MCF 10A (cell line): ENCODE data around the gene DEFB126. TPM values are rescaled to one million over a fixed set of nuclear protein-coding genes. Genes with fewer than 3 reads are reported as not detected.
"Not testable (repeated sequence)": the region's sequence is repeated elsewhere in the genome, so short reads cannot be mapped to it uniquely, and the experiment has no call there.

Experiments
- Bru-seq: library from RNA; stranded (reverse); fragments of 400-500 nt; gene quantifications from one replicate; lab custom pipeline; 2021; lab: Mats Ljungman, UMichigan
- BruChase-seq, 2 experiments: library from RNA; stranded (reverse); fragments of 400-500 nt; gene quantifications; one replicate each; lab custom pipeline; 2021; lab: Mats Ljungman, UMichigan
- BruUV-seq: library from RNA; stranded (reverse); fragments of 400-500 nt; replicated peaks from 2 replicates; lab custom pipeline; 2021; lab: Mats Ljungman, UMichigan
- CTCF ChIA-PET: fragments of 300-600 bp; sonication (Branson Sonifier 250); formaldehyde crosslinking; extraction: SDS; loops from one replicate; lab custom pipeline; 2021; ENCODE audit warnings: antibody characterized with exemption, inconsistent platforms; lab: Yijun Ruan, JAX
- POLR2A ChIA-PET: fragments of 300-600, 350-650 bp; sonication (Branson Sonifier 250); formaldehyde crosslinking; extraction: SDS; loops from one replicate; lab custom pipeline; 2020; ENCODE audit warnings: antibody characterized with exemption, inconsistent platforms; lab: Yijun Ruan, JAX
- DNase-seq: peaks from one replicate; pipeline ENCODE4 v3.0.0-alpha.2; 2018; ENCODE audit not compliant: unreplicated experiment
- H3K27ac Mint-ChIP-seq: one replicate; pipeline ENCODE4 v1.8.0; 2022; ENCODE audit warnings: mild to moderate bottlenecking, low read depth, mixed read lengths; ENCODE audit not compliant: unreplicated experiment
- H3K27me3 Mint-ChIP-seq: one replicate; pipeline ENCODE4 v1.8.0; 2022; ENCODE audit warnings: mixed read lengths; ENCODE audit not compliant: insufficient read depth, unreplicated experiment
- H3K36me3 Mint-ChIP-seq: one replicate; pipeline ENCODE4 v1.8.0; 2022; ENCODE audit warnings: mild to moderate bottlenecking, moderate library complexity, mixed read lengths; ENCODE audit not compliant: insufficient read depth, unreplicated experiment
- H3K4me1 Mint-ChIP-seq: one replicate; pipeline ENCODE4 v1.8.0; 2022; ENCODE audit warnings: mixed read lengths; ENCODE audit not compliant: insufficient read depth, unreplicated experiment
- H3K4me3 Mint-ChIP-seq: one replicate; pipeline ENCODE4 v1.8.0; 2022; ENCODE audit warnings: mild to moderate bottlenecking, moderate library complexity, mixed read lengths; ENCODE audit not compliant: unreplicated experiment
- H3K9me3 Mint-ChIP-seq: one replicate; pipeline ENCODE4 v1.8.0; 2022; ENCODE audit warnings: mixed read lengths; ENCODE audit not compliant: unreplicated experiment
- intact Hi-C: fragments of 100-400 bp; cut with micrococcal nuclease; formaldehyde crosslinking; loops from 2 replicates; pipeline ENCODE4 v1.14.1; 2022
- long read RNA-seq: library from polyadenylated mRNA; stranded (forward); transcript quantifications from one replicate; pipeline ENCODE4 v2.0.0, GENCODE V29; 2022
- total RNA-seq: library from RNA; stranded (reverse); gene quantifications from 2 replicates; pipeline ENCODE4 v1.2.3, GENCODE V29; 2022
- TF ChIP-seq, protein P1 (sequence below): fragments of 200-600 bp; IDR thresholded peaks from one replicate; pipeline ENCODE4 v1.8.0; 2022; ENCODE audit warnings: antibody characterized with exemption, mild to moderate bottlenecking; ENCODE audit not compliant: unreplicated experiment

DEFB126 gene, protein sequence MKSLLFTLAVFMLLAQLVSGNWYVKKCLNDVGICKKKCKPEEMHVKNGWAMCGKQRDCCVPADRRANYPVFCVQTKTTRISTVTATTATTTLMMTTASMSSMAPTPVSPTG
- not detected in 2 replicates for total RNA-seq
- Bru-seq, nascent RNA: percentile 14 among the genes with signal in this experiment
- percentile 23 among the genes with signal in this experiment for BruChase-seq, experiment 1, labeled RNA remaining after a 6-hour chase
- BruChase-seq, experiment 2, labeled RNA remaining after a 2-hour chase: percentile 14 among the genes with signal in this experiment
- long read RNA-seq: 0 reads

DNA sequence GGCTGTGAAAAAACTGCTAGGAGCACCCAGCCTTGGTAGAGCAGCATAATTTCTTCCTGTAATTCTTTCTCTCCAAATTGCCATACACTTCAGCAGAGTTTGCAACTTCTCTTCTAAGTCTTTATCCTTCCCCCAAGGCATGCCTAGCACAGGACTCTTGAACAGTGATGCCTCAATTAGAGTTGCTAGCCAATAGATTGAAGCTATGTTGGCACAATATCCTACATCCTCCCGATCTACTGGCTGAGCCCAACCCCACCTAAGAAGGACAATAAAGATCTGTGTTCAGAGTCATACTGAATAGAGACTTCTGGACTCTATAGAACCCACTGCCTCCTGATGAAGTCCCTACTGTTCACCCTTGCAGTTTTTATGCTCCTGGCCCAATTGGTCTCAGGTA lies at the start of gene DEFB126:
Gene DEFB126, plus strand, starts transcription at position 301 of the 400 bp plus-strand sequence. Its CDS starts 39 bp downstream, at position 340.
- no peak within 1 kb of the TSS for H3K4me3 Mint-ChIP-seq
- H3K27me3 Mint-ChIP-seq: peaks cover 84% of the 10 kb centered on the region
- intact Hi-C loops: no loop called here
- no TSS peak for BruUV-seq
- TF ChIP-seq, protein P1, sequence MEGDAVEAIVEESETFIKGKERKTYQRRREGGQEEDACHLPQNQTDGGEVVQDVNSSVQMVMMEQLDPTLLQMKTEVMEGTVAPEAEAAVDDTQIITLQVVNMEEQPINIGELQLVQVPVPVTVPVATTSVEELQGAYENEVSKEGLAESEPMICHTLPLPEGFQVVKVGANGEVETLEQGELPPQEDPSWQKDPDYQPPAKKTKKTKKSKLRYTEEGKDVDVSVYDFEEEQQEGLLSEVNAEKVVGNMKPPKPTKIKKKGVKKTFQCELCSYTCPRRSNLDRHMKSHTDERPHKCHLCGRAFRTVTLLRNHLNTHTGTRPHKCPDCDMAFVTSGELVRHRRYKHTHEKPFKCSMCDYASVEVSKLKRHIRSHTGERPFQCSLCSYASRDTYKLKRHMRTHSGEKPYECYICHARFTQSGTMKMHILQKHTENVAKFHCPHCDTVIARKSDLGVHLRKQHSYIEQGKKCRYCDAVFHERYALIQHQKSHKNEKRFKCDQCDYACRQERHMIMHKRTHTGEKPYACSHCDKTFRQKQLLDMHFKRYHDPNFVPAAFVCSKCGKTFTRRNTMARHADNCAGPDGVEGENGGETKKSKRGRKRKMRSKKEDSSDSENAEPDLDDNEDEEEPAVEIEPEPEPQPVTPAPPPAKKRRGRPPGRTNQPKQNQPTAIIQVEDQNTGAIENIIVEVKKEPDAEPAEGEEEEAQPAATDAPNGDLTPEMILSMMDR: no peak
- ChIA-PET POLR2A (no interaction called here), CTCF (no interaction called here)
- H3K36me3 Mint-ChIP-seq: no peaks in the 10 kb centered on the region
- no peak for DNase-seq
- no peaks in the 10 kb centered on the region for H3K4me1 Mint-ChIP-seq
- no peak within 1 kb of the TSS for H3K27ac Mint-ChIP-seq
- no peaks in the 10 kb centered on the region for H3K9me3 Mint-ChIP-seq

DNA sequence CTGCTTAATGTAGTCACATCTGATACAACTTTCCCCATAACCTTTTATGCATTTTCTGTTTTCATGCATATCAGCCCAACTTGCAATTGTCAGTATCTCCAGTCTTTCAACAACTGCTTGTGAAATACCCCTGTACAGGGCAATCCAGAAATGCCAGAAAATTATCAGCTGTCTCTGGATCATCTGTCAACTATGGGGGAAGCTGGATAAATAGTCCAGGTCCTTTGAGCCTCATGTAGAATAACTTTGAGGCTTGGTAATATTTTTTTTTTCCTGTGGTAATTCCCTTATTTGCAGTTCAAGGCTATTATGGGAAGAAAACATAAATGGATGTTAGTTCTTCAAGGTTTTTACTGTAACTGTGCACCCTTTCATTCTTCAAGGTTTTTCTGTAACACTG lies 48.7 kb upstream of the DEFB126 start:
- ChIA-PET CTCF (no interaction called here), POLR2A (no interaction called here)
- no peak for DNase-seq
- H3K4me3 Mint-ChIP-seq: no peak overlapping the region
- intact Hi-C loops: no loop called here
- H3K9me3 Mint-ChIP-seq: peaks cover 15% of the 10 kb centered on the region
- TF ChIP-seq, protein P1: no peak
- no TSS peak for BruUV-seq
- peaks cover 12% of the 10 kb centered on the region for H3K4me1 Mint-ChIP-seq
- peaks cover 6% of the 10 kb centered on the region for H3K36me3 Mint-ChIP-seq
- no peak overlapping the region for H3K27ac Mint-ChIP-seq
- peaks cover 48% of the 10 kb centered on the region for H3K27me3 Mint-ChIP-seq

DNA sequence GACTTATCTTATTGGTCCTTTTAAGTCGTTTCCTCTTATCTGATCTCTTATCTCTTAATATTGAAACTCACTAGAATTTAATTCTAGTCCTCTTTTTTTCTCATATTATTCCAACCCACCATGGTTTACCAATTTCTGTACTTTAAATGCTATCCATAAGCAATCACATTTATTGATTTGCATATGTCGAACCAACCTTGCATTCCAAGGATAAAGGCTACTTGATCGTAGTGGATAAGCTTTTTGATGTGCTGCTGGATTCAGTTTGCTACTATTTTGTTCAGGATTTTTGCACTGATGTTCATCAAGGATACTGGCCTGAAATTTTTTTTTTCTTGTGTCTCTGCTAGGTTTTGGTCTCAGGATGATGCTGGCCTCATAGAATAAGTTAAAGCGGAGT lies 47.2 kb upstream of the DEFB126 start:
- TF ChIP-seq, protein P1: no peak
- no peak for DNase-seq
- Mint-ChIP-seq H3K9me3 (peaks cover 15% of the 10 kb centered on the region), H3K27me3 (peaks cover 64% of the 10 kb centered on the region), H3K36me3 (peaks cover 6% of the 10 kb centered on the region), H3K4me3 (no peak overlapping the region), H3K27ac (no peak overlapping the region), H3K4me1 (peaks cover 12% of the 10 kb centered on the region)
- ChIA-PET POLR2A (no interaction called here), CTCF (interaction anchor here (0.6 to 1.1 kb wide), 3 partner anchors 23 to 546 kb away, joined by 3 to 4 read pairs (median 3); no protein-coding TSS in a partner anchor)
- intact Hi-C loops: no loop called here
- BruUV-seq: no TSS peak

DNA sequence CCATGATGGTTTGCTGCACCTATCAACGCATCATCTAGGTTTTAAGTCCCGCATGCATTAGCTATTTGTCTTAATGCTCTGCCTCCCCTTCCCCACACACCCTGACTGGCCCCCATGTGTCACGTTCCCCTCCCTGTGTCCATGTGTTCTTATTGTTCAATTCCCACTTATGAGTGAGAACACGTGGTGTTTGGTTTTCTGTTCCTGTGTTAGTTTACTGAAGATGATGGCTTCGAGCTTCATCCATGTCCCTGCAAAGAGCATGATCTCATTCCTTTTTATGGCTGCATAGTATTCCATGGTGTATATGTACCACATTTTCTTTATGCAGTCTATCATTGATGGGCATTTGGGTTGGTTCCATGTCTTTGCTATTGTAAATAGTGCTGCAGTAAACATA lies 44.7 kb upstream of the DEFB126 start:
- H3K4me1 Mint-ChIP-seq, H3K36me3 Mint-ChIP-seq, H3K27ac Mint-ChIP-seq, BruUV-seq, DNase-seq, intact Hi-C loops, H3K4me3 Mint-ChIP-seq, POLR2A ChIA-PET: not testable (repeated sequence)
- peaks cover 15% of the 10 kb centered on the region for H3K9me3 Mint-ChIP-seq
- H3K27me3 Mint-ChIP-seq: peaks cover 65% of the 10 kb centered on the region
- CTCF ChIA-PET: interaction anchor here (0.7 kb wide), 2 partner anchors 32 to 542 kb away, joined by 3 read pairs; no protein-coding TSS in a partner anchor
